MM.1S (cell line): ENCODE measurements around the gene POMT2.

Experiments
- EZH2 ChIP-seq: fragments of 300-600 bp; sonication (generic); optimal IDR thresholded peaks from 2 replicates; pipeline ENCODE3; 2017; ENCODE audit warnings: low read depth, mild to moderate bottlenecking, antibody characterized with exemption, low read length, mixed read lengths
- TF ChIP-seq, protein P1 (sequence below): fragments of 300-600 bp; sonication (generic); IDR thresholded peaks from 2 replicates; pipeline ENCODE4 v1.5.1; 2016; ENCODE audit warnings: antibody characterized with exemption, low read length, mixed read lengths

DNA sequence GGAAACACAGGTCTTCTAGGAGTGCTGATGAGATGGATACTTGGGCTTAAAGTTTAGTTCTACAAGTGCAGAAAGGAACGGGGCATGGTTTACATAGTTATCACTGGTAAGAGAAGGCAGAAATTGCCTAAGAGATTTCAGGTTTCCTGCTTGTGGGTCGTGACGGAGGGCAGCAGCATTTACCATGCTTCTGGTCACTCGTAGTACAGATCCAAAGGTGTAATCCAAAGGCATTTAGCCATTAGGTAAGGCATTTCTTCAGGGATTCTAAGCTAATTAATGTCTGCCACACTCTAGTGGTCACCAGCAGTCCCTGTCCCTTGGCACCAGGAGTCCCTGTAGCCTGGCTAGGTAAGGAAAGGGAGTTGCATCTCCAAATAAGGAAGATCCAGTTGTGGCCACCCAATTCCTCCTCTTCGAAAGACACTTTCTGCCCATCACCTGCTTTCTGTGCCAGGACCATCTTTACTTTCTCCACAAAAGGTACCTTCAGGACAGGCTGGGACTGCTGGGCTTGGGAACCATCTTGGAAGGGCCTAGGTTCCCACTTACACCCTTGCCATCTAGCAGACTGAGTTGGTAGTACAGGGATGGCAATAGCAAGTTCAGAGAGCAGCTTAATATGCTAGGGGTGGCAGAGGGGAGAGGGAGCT is 1.7 kb upstream of the POMT2 start:
- TF ChIP-seq, protein P1, sequence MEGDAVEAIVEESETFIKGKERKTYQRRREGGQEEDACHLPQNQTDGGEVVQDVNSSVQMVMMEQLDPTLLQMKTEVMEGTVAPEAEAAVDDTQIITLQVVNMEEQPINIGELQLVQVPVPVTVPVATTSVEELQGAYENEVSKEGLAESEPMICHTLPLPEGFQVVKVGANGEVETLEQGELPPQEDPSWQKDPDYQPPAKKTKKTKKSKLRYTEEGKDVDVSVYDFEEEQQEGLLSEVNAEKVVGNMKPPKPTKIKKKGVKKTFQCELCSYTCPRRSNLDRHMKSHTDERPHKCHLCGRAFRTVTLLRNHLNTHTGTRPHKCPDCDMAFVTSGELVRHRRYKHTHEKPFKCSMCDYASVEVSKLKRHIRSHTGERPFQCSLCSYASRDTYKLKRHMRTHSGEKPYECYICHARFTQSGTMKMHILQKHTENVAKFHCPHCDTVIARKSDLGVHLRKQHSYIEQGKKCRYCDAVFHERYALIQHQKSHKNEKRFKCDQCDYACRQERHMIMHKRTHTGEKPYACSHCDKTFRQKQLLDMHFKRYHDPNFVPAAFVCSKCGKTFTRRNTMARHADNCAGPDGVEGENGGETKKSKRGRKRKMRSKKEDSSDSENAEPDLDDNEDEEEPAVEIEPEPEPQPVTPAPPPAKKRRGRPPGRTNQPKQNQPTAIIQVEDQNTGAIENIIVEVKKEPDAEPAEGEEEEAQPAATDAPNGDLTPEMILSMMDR, result no peak
- no peak for TF ChIP-seq EZH2
